Stomach (tissue), 4 donors: ENCODE results near the gene ZNF460.

Source experiments
- CTCF ChIP-seq, 7 experiments: fragments of 450-650 bp in 4 of 7; fragments of 200-600 bp in 3 of 7; sonication (generic) in 3 of 7; IDR thresholded peaks; one replicate each; pipeline ENCODE4 v1.5.1; 2016 to 2019; ENCODE audit warnings: antibody characterized with exemption in 7 of 7, control low read depth in 2 of 7, mild to moderate bottlenecking in 1 of 7
- EP300 ChIP-seq: sonication (generic); formaldehyde crosslinking; IDR thresholded peaks from one replicate; pipeline ENCODE4 v1.6.1; 2017; ENCODE audit warnings: antibody characterized with exemption
- POLR2A ChIP-seq, 4 donors: fragments of 450-650 bp; IDR thresholded peaks; one replicate each; pipeline ENCODE4 v1.6.1; 2016; ENCODE audit warnings: antibody characterized with exemption in 4 of 4, control low read depth in 2 of 4, mild to moderate bottlenecking in 1 of 4, moderate library complexity in 1 of 4

- no peak for TF ChIP-seq POLR2A (IDR thresholded peaks at IDR 0.05)
- TF ChIP-seq CTCF (IDR thresholded peaks at IDR 0.05), result no peak
- TF ChIP-seq EP300, result no peak
Observed at GRCh38 chr19:57248646-57249045, 31.6 kb upstream of the ZNF460 start.
